Measurements from ENCODE around the gene MLANA.

DNA sequence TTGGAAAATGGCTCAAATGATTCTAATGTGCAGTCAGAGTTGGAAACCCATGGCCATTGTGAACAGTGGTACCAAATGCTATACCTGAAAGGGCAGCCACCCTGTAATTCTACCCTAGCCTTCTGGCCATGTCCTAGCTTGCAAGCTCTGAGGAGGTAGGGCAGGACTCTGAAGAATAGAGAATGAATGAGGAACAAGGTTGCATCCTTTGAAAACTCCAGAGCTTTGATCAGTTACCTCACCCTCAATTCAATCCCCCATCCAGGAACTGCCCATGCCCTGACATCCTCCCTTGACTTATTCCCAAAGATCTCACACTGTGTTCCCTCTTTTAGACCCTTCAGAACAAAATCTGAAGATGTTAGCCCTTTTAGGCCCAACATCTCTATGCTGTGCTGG lies 40.0 kb upstream of the MLANA start:
- TF ChIP-seq RAD21 (conservative IDR thresholded peaks at IDR 0.05) (no peak), TAF1 (IDR thresholded peaks at IDR 0.05; ENCODE audit: low read depth) (no peak), POLR2AphosphoS5 (IDR thresholded peaks at IDR 0.05) (no peak), EZH2 (IDR thresholded peaks at IDR 0.05; ENCODE audit: borderline replicate concordance, insufficient read depth, low read length, poor library complexity, severe bottlenecking) (no peak), EP300 (conservative IDR thresholded peaks at IDR 0.05; ENCODE audit: poor library complexity, severe bottlenecking) (no peak)
- TF ChIP-seq, protein P1, sequence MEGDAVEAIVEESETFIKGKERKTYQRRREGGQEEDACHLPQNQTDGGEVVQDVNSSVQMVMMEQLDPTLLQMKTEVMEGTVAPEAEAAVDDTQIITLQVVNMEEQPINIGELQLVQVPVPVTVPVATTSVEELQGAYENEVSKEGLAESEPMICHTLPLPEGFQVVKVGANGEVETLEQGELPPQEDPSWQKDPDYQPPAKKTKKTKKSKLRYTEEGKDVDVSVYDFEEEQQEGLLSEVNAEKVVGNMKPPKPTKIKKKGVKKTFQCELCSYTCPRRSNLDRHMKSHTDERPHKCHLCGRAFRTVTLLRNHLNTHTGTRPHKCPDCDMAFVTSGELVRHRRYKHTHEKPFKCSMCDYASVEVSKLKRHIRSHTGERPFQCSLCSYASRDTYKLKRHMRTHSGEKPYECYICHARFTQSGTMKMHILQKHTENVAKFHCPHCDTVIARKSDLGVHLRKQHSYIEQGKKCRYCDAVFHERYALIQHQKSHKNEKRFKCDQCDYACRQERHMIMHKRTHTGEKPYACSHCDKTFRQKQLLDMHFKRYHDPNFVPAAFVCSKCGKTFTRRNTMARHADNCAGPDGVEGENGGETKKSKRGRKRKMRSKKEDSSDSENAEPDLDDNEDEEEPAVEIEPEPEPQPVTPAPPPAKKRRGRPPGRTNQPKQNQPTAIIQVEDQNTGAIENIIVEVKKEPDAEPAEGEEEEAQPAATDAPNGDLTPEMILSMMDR (IDR thresholded peaks at IDR 0.05; ENCODE audit: poor library complexity, severe bottlenecking) = no peak
- TF ChIP-seq, protein P2, sequence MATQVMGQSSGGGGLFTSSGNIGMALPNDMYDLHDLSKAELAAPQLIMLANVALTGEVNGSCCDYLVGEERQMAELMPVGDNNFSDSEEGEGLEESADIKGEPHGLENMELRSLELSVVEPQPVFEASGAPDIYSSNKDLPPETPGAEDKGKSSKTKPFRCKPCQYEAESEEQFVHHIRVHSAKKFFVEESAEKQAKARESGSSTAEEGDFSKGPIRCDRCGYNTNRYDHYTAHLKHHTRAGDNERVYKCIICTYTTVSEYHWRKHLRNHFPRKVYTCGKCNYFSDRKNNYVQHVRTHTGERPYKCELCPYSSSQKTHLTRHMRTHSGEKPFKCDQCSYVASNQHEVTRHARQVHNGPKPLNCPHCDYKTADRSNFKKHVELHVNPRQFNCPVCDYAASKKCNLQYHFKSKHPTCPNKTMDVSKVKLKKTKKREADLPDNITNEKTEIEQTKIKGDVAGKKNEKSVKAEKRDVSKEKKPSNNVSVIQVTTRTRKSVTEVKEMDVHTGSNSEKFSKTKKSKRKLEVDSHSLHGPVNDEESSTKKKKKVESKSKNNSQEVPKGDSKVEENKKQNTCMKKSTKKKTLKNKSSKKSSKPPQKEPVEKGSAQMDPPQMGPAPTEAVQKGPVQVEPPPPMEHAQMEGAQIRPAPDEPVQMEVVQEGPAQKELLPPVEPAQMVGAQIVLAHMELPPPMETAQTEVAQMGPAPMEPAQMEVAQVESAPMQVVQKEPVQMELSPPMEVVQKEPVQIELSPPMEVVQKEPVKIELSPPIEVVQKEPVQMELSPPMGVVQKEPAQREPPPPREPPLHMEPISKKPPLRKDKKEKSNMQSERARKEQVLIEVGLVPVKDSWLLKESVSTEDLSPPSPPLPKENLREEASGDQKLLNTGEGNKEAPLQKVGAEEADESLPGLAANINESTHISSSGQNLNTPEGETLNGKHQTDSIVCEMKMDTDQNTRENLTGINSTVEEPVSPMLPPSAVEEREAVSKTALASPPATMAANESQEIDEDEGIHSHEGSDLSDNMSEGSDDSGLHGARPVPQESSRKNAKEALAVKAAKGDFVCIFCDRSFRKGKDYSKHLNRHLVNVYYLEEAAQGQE (IDR thresholded peaks at IDR 0.05; ENCODE audit: borderline replicate concordance) = no peak
